Globus pallidus (tissue), 1 donor: ENCODE data around the gene DAAM1.

Experiments
- DNase-seq: peaks from one replicate; pipeline ENCODE4 v3.0.0-alpha.2; 2015; ENCODE audit warnings: low spot score

The DAAM1 gene

DNA sequence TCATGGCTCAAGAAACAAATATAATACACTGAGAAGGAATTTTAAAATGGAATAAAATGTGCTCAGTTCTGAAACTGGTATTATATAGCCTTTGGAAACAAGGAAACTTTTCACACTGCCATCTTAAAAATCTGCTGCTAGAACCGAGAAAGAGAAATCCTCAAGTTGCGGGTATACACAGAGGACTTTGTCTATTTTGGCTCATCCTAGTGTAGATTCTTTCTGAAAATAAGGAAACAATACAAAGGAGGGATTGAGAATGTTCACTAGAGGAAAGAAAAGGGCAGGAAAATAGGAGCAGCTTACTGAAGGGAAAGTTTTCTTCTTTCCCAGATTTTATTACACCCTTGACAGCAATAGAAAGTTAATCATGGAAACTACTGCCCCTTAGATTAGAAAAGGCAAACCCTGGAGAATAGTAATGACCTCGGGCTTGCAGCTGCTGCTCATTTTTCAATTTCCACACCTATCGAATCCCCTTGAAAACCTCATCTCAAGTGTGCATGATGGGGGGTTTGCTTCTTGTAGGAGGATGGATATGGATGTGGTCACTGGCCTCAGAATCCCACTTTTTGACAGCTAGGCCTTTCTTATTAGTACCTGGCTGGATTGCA lies 104.6 kb downstream of the DAAM1 start:
- no peak for DNase-seq

DNA sequence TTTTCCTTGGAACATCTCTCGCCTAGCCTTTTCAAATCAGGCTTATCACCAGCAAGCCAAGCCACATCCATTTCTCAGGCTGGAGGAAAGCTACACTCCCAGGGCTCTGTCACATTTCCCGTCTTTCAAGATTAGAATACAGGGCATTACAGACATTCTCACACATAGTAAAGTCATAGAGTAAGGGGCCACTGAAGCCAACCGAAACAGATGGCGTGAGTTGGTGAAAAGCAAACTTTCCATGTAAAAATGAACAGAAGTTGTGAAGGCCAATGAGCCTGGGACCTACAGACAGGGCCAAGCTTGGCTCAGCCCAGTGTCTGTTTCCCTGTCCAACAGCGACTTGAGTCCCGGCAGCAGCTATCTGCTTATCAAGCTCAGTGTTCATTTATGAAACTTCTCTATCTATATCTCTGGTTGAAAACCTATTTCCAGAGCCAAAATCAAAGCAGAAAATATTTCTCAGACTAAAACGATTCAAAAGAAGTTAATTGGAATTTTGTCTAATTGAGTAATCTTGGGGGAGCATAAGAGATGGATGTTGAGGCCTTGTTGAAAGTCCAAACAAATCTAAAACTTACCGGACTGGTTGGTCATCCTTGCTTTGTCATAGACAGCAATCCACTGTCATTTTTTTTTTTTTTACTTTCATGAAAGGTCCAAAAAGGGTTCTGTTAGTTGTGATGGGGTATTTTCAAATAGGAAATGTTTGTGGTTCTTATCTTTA lies 105.6 kb downstream of the DAAM1 start:
- no peak for DNase-seq

DNA sequence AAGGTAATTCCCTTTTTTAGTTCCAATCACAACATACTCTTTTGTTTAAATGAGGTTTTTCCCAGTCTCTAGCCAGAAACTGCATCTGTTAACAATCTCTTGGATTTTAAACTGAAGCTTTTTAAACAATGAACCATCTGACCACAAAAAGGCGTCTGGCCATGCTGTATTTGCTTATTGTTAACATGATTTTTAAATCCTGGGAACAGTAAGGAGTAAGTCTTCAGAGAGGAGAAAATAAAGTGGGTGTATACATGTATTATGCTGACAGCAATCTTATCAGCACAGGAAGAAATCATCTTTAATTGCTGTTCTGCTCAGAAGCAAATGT lies 106.2 kb downstream of the DAAM1 start:
- no peak for DNase-seq

DNA sequence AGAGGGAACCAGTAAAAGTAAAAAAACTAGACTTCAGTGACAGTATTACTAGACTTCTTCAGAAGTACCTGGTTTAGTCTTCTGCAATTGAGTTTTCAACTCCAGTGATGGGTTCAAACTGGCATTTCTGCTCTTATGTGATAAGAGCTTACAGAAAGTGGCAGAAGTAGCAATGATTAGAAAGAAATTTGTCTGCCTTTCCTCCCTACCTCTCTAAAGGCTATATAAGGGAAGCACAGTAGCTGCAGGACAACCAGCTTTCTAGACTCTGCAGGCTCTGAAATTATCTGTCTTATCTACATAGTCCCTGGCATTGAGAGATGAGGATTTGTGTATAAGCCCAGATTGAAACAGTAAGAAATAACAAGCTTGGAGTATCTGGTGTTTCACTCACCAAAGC lies 107.5 kb downstream of the DAAM1 start:
- no peak for DNase-seq

DNA sequence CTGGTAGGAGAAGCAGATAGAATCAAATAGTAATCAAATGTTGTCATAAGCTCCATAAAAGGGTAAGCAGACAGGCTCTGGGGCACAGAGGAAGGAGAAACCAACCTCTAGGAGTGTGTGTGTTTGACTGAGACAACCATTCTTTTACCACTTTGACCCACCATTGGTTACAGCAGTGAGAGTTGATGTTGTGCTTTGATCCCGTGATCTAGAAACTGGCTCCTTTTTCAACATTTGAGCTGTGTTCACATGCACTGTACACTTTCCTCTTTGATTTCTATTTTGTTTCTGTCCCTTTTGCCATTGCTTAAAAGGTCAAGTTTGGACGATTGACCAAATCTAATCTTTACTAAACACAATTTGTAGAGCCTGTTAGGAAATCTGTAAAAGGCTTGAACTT lies 108.0 kb downstream of the DAAM1 start:
- no peak for DNase-seq

DNA sequence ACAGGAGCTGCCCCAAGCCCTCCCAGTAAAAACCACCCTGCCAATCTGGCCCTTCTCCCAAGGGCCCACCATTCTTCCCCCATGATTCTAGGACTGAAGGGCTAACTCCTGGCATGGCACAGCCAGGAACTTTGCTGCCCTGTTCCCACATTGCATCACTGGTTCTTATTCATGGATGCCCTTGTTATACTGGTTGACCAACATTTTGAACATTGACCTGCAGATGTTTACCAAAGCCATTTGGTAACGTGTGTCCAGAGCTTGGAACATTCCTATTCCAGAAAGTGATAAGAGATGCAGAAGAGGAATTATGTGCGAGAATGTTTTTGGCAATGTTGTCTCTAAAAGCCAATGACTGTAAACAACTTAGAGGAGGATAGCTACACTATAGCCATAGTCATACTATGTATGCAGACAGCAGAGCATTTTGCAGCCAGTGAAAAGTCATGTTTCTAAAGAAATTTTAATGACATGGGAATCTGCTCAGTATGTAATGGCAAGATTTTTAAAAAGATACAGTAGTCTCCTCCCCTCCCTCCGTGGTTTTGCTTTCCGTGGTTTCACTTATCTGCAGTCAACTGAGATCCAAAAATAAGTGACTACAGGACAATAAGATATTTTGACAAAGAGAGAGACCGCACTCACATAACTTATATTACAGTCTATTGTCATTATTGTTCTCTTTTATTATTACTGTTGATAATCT lies 108.8 kb downstream of the DAAM1 start:
- DNase-seq = no peak

DNA sequence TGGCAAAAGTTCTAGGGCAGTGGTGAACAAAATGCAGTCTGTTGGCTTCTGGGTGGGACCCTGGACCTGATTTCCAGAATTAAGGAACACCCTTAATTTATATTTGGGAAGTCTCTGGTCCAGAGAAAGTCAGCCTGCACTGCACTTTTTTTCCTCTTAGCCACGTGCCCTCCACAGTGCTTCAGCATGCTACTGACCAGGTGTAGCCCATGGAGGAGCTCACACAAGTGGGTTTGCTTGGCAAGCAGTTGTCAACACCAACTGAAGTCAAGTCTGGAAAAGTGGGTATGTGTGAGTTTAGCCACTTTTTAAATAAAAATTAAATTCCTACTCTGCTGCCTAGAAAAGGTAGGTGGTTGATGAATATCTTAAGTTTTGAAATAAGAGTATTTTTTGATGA lies 111.3 kb downstream of the DAAM1 start:
- DNase-seq = no peak

DNA sequence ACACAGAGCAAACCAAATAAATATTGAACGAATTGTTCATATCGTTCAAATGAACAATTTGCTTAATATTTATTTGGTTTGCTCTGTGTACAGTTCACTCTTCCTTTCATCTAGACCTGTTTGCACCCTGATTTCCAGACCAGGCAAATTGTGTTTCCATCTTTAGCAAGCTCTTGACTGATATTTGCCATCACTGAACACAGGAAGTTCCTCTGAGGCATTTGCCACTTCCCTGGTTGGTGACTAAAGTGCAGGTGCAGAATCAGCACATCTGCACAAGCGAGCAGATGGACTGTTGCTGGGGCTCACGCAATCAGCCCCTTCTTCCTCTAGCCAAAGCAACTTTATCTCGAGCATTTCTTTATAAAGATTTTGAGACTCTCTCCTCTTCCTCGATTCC lies 112.9 kb downstream of the DAAM1 start:
- no peak for DNase-seq

DNA sequence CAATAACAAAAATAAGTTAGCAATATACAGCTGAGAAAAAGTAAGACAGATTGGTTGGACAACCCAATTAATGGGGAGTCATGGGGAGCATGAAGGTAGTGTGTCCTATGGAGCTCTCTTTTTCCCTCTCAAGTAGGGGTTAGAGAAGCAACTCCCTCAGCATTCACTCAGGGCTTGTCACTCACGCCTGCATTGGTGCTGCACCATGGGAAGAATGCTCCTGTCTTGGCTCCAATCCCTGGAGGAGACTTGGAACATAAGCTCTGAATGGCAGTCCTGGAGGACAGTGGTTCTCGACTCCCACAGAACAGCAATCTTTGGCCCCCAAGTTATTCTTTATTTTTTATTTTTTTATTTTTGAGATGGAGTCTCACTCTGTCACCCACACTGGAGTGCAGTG lies 113.8 kb downstream of the DAAM1 start:
- no peak for DNase-seq

DNA sequence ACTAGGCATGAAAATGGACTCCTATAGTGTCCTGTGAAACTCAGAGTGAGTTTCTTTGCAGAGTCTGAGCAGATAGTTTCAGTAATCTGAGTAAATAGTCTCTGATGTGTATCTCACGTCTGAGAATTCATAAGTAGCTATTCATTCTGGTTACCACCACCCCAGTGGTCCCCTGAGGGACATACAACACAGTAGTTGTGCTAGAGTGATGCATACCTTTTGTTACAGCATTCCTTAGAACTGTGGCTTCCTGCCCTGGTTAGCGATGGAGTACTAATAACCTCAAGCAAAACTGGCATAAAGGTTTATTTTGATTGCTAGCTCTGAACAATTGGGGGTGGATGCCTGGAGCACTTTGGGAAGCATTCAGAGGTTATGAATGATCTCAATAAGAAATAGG lies 114.7 kb downstream of the DAAM1 start:
- DNase-seq = no peak

DNA sequence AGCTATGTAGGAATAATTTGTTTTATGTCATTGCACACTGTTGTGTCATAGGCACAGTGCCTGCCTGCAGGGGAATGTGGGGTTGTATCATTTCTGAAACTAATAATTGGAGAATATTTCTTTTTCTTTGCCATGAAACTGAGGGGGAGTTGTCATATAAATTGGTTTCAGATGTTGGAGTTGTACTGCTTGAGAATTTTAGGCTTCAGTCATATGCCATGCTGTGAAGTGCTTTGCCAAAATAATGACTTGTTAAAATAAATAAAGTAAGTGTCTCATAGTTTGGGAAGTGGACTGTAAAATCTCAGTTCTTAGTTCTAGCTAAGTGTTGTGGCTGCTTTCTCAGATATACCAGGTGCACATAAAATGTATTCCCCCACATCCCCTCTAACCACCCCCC lies 116.8 kb downstream of the DAAM1 start:
- DNase-seq = no peak

DNA sequence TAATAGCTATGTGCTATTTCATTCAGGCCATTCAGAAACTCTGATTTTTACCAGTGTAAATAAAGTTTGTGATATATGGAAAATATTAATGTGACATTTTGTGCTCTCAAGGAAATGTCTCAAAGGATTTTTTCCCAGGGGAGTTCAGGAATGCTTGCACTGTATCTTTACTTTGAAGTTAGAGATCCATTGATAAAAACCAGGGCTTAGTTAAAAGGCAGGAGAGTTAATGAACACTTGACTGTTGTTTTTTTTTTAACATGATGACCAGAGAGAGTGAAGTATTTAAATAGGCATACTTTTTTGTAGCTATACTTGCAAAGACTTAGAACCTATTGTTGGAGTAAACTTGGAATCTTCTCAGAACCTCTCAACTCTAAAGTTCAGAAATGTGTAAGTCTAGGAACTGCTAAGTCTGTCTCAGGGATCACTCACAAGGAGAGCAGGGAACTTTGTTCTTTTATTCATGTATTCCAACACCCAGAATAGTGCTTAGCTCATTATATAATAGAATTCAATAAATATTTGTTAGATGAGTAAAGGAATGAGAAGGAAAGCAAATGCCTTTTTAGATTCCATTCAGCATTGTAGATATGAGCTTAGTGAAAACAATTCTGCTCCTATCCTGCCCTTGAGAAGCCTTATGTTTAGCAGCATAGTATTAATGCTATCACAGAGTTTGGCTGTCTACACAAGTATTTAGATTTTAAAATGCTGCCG lies 117.5 kb downstream of the DAAM1 start:
- no peak for DNase-seq

DNA sequence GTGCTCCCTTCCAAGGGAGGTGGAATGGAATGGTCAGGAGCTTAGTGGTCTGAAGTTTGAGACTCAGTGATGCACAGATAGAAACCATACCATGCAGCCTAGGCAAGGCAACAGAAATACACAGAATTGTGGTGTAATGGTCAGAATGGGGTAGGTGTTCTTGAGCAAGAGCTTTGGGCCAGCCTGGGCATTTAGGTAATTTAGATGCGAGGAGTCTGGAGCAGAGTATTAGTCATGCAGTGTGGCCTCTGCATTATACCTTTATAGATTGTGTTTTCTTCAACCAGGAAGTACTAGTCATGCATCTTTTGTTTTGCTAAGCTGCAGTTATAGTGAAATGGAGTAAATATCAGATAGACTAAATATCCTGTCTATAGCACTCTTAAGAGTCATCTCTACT lies 118.3 kb downstream of the DAAM1 start:
- DNase-seq = no peak

DNA sequence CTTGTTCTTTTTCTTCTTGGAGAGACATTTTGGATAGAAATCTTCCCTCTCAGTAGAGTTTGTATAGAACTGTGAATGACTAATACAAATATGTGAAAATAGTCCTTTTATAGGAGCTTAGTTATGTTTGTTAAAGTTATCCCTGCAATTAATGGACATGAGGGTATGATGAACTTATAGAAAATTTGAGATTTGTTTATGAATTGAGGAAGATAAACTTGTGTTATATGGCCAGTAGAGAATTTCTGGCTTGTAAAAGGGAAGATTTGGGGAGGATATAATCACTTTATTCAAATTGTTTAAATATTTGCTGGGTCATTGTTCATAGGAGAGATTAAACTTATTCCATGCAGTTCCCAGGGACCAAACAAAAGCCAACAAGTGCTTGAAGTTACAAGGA lies 119.6 kb downstream of the DAAM1 start:
- DNase-seq = no peak

DNA sequence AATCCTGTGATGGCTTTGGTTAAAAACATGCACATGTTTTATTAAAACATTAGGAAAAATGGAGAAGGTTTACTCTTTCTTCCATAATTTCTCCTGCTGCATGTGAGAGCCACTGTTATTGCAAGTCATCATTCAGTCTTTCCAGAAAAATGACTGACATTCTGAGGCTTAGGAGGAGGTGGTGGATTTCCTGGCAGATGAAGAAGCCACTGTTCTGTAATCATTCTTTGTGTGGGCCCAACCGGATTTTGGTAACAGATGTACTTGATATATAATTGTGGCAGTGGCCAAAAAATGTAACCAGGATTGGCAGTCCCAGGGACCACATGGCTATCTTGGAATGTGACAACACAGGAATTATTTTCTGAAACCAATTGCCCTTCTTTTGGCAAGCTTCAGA lies 120.2 kb downstream of the DAAM1 start:
- DNase-seq = no peak

DNA sequence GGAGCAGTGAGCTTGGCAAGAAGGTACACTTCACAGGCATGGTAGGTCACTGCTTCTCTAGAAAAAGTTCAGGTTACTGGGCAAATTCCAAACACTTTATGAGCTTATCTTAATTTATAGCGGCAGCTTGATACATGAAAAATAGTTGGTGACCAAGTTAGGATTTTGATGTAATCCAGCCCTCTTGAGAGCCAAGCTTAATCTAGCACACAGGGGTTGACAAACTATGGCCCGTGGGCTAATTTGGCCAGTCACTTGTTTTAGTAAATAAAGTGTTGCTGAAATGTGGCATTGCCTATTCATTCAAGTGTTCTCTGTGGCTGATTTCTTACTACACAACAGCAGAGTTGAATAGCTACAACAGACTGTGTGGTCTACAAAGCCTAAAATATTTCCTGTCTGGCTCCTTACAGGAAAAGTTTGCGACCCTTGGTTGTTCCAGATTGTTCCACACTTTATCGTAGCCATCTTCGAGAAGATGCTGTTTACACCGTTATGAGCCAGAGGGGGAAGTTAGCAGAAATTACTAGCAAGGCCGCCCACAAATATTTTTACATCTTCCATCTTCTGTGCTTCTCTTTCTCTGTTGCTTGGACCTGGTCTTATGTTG lies 120.9 kb downstream of the DAAM1 start:
- DNase-seq = no peak

DNA sequence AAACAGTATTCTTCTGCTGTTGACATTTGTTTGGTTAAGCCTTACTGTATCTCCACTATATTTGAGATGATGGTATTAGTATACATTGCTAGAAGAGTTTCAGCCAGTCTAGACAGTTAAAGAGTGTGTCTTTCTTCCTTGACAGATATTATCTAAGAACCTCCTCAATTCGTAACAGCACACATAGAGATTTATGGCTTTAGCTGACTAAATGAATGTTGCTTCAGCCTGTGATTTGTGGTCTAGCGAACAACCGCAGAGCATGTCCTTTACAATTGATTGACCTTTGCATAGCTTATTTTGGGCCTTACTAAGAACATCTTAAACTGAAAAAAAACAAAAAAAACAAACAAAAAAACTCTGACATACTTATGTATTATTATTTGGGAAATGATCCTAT lies 122.2 kb downstream of the DAAM1 start:
- no peak for DNase-seq

DNA sequence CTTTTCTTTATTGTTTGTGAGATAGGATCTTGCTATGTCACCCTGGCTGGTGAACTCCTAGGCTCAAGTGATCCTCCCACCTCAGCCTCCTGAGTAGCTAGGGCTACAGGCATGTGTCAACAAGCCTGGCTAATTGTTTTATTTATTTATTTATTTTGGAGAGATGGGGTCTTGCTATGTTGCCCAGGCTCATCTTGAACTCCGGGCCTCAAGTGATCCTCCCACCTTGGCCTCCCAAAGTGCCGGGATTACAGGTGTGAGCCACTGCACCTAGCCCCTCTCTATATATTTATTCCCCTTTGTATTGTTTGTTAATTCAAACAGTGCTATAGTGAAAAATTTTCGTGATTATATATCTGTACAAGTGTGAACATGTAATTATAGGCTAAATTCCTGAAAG lies 123.3 kb downstream of the DAAM1 start:
- no peak for DNase-seq

DNA sequence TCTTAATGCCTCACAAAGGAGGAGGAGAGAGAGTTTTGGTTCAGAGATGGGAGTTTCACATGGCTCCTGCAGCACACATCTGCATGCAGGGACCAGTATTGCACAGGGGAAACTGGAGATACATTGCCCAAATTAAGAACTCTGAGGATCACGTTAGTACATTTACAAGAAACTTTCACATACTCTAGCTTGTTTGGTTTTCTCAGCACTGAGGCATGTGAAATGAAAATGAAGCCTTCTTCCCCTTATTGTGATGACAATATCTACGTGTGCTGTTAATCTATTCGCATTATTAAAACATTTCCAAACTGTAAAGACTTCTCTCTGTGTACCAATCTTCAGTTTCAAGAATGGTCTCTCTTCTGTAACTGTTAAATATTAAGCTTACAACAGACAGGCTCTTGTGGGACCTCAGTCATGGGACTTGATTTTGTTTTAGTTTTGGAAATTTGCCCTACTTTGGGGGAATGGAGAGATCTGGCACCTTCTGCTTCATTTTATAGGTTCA lies 124.7 kb downstream of the DAAM1 start:
- DNase-seq = no peak

DNA sequence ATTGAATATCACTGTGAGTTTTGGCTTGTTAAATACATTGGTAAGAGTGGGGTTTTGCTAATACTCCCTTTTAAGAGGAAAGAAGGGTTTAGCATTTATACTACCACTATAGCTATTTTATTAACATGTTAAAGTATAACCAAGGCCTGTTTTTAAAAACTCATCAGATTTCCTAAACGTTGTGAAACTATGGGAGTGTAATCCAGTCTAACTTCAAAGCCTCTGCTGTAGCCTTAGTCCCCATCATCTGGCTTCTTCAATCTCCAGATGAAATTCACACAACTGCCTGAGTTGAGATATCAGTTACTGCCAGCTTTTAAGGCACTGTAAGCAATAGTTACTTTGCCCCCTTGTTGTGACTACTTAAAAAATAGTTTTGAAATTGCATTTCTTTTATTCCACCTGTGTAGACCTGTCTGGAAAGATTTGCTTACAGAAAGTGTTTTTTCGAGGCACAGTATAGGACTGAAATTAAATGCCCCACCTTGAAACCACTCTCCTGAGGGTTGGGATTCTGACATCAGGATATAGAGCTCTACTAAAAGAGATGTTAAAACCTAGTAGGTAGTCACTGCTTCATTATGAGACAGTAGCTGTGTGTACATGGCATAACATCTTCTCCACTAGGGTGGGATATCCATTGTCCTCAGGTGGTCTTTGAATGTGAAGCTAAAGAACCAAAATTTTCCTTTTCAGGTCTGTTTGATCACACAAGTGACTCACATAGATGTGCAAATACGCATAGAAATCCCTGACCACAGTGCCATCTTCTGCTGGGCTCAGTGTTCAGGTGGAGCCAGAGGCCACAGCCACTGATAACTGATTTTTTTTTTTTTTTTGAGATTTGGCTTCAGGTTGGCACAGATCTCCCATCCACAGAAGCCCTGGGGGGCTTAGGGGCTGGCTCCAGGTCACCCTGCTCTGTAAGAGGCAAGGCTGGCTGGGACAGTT lies 125.5 kb downstream of the DAAM1 start:
- DNase-seq = no peak

DNA sequence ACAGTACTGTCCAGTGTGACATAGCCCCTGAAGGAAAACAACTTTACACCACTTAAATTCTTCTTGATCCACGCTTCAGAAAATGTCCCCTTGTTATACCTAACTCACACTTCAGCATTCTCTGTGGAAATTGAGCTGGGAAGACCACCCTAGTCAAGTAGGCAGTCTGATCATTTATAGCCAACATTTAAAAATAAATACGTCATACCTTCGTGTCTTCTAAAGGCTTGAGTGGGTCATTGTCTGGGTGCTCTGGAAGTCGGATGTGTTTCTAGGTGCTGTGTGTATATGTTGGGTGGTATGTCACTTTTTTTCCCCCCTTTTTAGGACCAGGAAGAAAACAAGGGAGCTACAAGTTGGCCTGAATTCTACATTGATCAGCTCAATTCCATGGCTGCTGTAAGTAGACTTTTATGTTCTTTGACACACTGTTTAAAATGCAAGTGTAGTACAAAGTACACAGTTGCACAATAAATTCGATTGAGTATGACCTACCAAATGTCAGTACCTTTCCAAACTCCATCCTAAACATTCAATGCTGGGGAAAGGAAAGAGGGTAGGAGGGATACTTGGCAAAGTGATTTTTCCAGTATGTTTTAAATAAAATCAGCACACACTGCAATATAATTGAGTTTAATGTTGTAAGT lies 126.6 kb downstream of the DAAM1 start:
- no peak for DNase-seq
